H1 (cell line): ENCODE data around the gene INO80C. TPM values are rescaled to one million over a fixed set of nuclear protein-coding genes. Genes with fewer than 3 reads are reported as not detected.

Experiments used
- CTCF ChIA-PET: fragments of 300-600 bp; sonication (Branson Sonifier 250); formaldehyde crosslinking; loops from one replicate; lab custom pipeline; 2021; ENCODE audit not compliant: partially characterized antibody; lab: Charles Lee
- POLR2A ChIA-PET: fragments of 300-600 bp; sonication (Branson Sonifier 250); formaldehyde crosslinking; loops from one replicate; lab custom pipeline; 2021; ENCODE audit warnings: inconsistent platforms; ENCODE audit not compliant: partially characterized antibody; lab: Charles Lee
- DNase-seq, 2 experiments: peaks; one replicate each; pipeline versions ENCODE4 v3.0.0 to v3.0.0-alpha.2; 2010 to 2022; ENCODE audit warnings: low spot score in 2 of 2, low read depth in 1 of 2, mixed read lengths in 1 of 2
- FAIRE-seq: peaks from 2 replicates; lab custom pipeline; 2011; peaks lifted over from hg19 to GRCh38; lab: Jason Lieb, UNC
- H2AFZ ChIP-seq: 2 replicates; pipeline ENCODE4 v1.8.1; 2012; ENCODE audit warnings: low read length, inconsistent platforms
- H2AK5ac ChIP-seq: 2 replicates; pipeline ENCODE4 v1.6.1; 2013; ENCODE audit warnings: low read depth, low read length
- H2BK120ac ChIP-seq: replicated peaks from 2 replicates; pipeline ENCODE3; 2013; ENCODE audit warnings: low read depth, low read length, inconsistent platforms
- H2BK12ac ChIP-seq: 2 replicates; pipeline ENCODE4 v1.6.1; 2013; ENCODE audit warnings: low read depth, low read length
- H2BK15ac ChIP-seq: 2 replicates; pipeline ENCODE4 v1.6.1; 2013; ENCODE audit warnings: low read length
- H2BK20ac ChIP-seq: 2 replicates; pipeline ENCODE4 v1.6.1; 2013; ENCODE audit warnings: low read length
- H2BK5ac ChIP-seq: 2 replicates; pipeline ENCODE4 v1.6.1; 2013; ENCODE audit warnings: low read depth, low read length
- H3K14ac ChIP-seq: 2 replicates; pipeline ENCODE4 v1.6.1; 2013; ENCODE audit warnings: inconsistent platforms; ENCODE audit not compliant: insufficient read length
- H3K18ac ChIP-seq: 2 replicates; pipeline ENCODE4 v1.6.1; 2013; ENCODE audit warnings: low read length; ENCODE audit errors: extremely low read depth
- H3K23ac ChIP-seq: 2 replicates; pipeline ENCODE4 v1.6.1; 2013; ENCODE audit warnings: inconsistent platforms; ENCODE audit not compliant: insufficient read length
- H3K23me2 ChIP-seq: 2 replicates; pipeline ENCODE4 v1.6.1; 2013; ENCODE audit warnings: low read depth, low read length
- H3K27ac ChIP-seq: 2 replicates; pipeline ENCODE4 v1.6.1; 2011; ENCODE audit warnings: low read depth, low read length, inconsistent platforms
- H3K27me3 ChIP-seq, 4 experiments: replicated peaks in 1 of 4; 1 replicate in 1 of 4; 2 replicates in 3 of 4; pipeline versions ENCODE4 v1.6.1 to v1.8.1; 2011 to 2013; ENCODE audit warnings: low read length in 3 of 4, mild to moderate bottlenecking in 3 of 4, inconsistent platforms in 2 of 4, mixed read lengths in 2 of 4, moderate library complexity in 1 of 4; ENCODE audit not compliant: control insufficient read depth in 3 of 4, insufficient read depth in 3 of 4; ENCODE audit errors: extremely low read depth in 1 of 4
- H3K36me3 ChIP-seq, 4 experiments: 2 replicates each; pipeline versions ENCODE4 v1.6.1 to v1.8.1; 2011 to 2013; ENCODE audit warnings: mild to moderate bottlenecking in 4 of 4, low read length in 3 of 4, moderate library complexity in 2 of 4, control low read depth in 1 of 4, inconsistent platforms in 1 of 4; ENCODE audit not compliant: insufficient read depth in 4 of 4, control insufficient read depth in 2 of 4
- H3K4ac ChIP-seq: replicated peaks from 2 replicates; pipeline ENCODE3; 2013; ENCODE audit warnings: low read length, low read depth, mixed read lengths, inconsistent platforms; ENCODE audit not compliant: insufficient read length
- H3K4me1 ChIP-seq, 4 experiments: replicated peaks in 1 of 4; 1 replicate in 1 of 4; 2 replicates in 3 of 4; pipeline versions ENCODE4 v1.6.1 to v1.8.1; 2011 to 2013; ENCODE audit warnings: low read length in 3 of 4, inconsistent platforms in 2 of 4, mixed read lengths in 1 of 4; ENCODE audit not compliant: insufficient read depth in 4 of 4, control insufficient read depth in 3 of 4
- H3K4me2 ChIP-seq, 2 experiments: 2 replicates each; pipeline versions ENCODE4 v1.6.1 to v1.8.1; 2011 to 2013; ENCODE audit warnings: low read depth in 2 of 2, low read length in 2 of 2, control low read depth in 1 of 2, inconsistent platforms in 1 of 2, mild to moderate bottlenecking in 1 of 2; ENCODE audit not compliant: insufficient read depth in 1 of 2
- H3K4me3 ChIP-seq, 4 experiments: fragments of 200-600, 300-600 bp in 1 of 4; sonication (generic), shearing (Covaris generic), sonication (Bioruptor Twin) in 1 of 4; 2 replicates each; pipeline versions ENCODE4 v1.5.1 to v1.8.1; 2011 to 2016; ENCODE audit warnings: low read length in 4 of 4, low read depth in 3 of 4, control low read depth in 2 of 4, inconsistent platforms in 2 of 4, mild to moderate bottlenecking in 2 of 4, mixed read lengths in 1 of 4, moderate library complexity in 1 of 4; ENCODE audit not compliant: insufficient read depth in 2 of 4; ENCODE audit errors: extremely low read depth in 1 of 4
- H3K56ac ChIP-seq: replicated peaks from 2 replicates; pipeline ENCODE3; 2013; ENCODE audit warnings: low read depth, mild to moderate bottlenecking, mixed read lengths, low read length, inconsistent platforms; ENCODE audit not compliant: insufficient read length
- H3K79me1 ChIP-seq: 2 replicates; pipeline ENCODE4 v1.6.1; 2013; ENCODE audit warnings: low read depth, low read length, control low read depth
- H3K79me2 ChIP-seq, 2 experiments: 2 replicates each; pipeline versions ENCODE4 v1.6.1 to v1.8.1; 2012 to 2013; ENCODE audit warnings: low read length in 2 of 2, mild to moderate bottlenecking in 2 of 2, inconsistent platforms in 1 of 2; ENCODE audit not compliant: insufficient read depth in 2 of 2, control insufficient read depth in 1 of 2
- H3K9ac ChIP-seq, 4 experiments: replicated peaks in 1 of 4; 1 replicate in 1 of 4; 2 replicates in 3 of 4; pipeline versions ENCODE4 v1.6.1 to v1.8.1; 2011 to 2013; ENCODE audit warnings: low read depth in 3 of 4, low read length in 3 of 4, control low read depth in 2 of 4, mild to moderate bottlenecking in 2 of 4, moderate library complexity in 2 of 4, inconsistent platforms in 1 of 4; ENCODE audit errors: extremely low read depth in 1 of 4
- H3K9me3 ChIP-seq, 2 experiments: 2 replicates each; pipeline versions ENCODE4 v1.6.1 to v1.8.1; 2012 to 2013; ENCODE audit warnings: mild to moderate bottlenecking in 2 of 2, moderate library complexity in 2 of 2, control low read depth in 1 of 2, inconsistent platforms in 1 of 2, low read depth in 1 of 2, low read length in 1 of 2, mixed read lengths in 1 of 2; ENCODE audit not compliant: insufficient read depth in 2 of 2
- H4K20me1 ChIP-seq, 2 experiments: replicated peaks in 1 of 2; 2 replicates each; pipeline versions ENCODE3 to v1.8.1; 2011 to 2013; ENCODE audit warnings: inconsistent platforms in 2 of 2, low read length in 2 of 2, mild to moderate bottlenecking in 1 of 2; ENCODE audit not compliant: insufficient read depth in 2 of 2, control insufficient read depth in 1 of 2
- H4K5ac ChIP-seq: 2 replicates; pipeline ENCODE4 v1.6.1; 2013; ENCODE audit warnings: low read length, low read depth, mixed read lengths, inconsistent platforms; ENCODE audit not compliant: insufficient read length
- H4K8ac ChIP-seq: 2 replicates; pipeline ENCODE4 v1.8.0; 2013; ENCODE audit warnings: mild to moderate bottlenecking, moderate library complexity, low read length, inconsistent platforms; ENCODE audit not compliant: insufficient read depth; ENCODE audit errors: extremely low read depth
- H4K91ac ChIP-seq: replicated peaks from 2 replicates; pipeline ENCODE3; 2013; ENCODE audit warnings: low read length, mixed read lengths, inconsistent platforms; ENCODE audit not compliant: insufficient read length
- HDAC6 ChIP-seq: IDR thresholded peaks from one replicate; pipeline ENCODE4 v1.7.1; 2012; ENCODE audit warnings: low read depth, mild to moderate bottlenecking, inconsistent platforms, low read length, moderate library complexity
- SIRT6 ChIP-seq: IDR thresholded peaks from one replicate; pipeline ENCODE4 v1.7.1; 2012; ENCODE audit warnings: low read length, inconsistent platforms
- TCF12 ChIP-seq: IDR thresholded peaks from 2 replicates; pipeline ENCODE4 v1.6.1; 2011; ENCODE audit warnings: low read depth, mild to moderate bottlenecking, low read length
- TEAD4 ChIP-seq: IDR thresholded peaks from 2 replicates; pipeline ENCODE4 v1.6.1; 2012; ENCODE audit warnings: low read depth, low read length, inconsistent platforms, mixed read lengths
- WGBS, 2 experiments: shearing (Covaris generic) in 1 of 2; methylation state at CpG; one replicate each; pipeline versions ENCODE4 v1.1.6 to v1.1.7; 2013 to 2015; ENCODE audit warnings: low lambda C conversion rate in 2 of 2, mixed read lengths in 2 of 2, inconsistent platforms in 1 of 2, low coverage in 1 of 2, missing lambda C conversion rate in 1 of 2; ENCODE audit not compliant: insufficient replicate concordance in 2 of 2, insufficient coverage in 1 of 2, insufficient read length in 1 of 2; ENCODE audit errors: extremely low coverage in 1 of 2, missing lambda C conversion rate in 1 of 2; 5-methylcytosine and 5-hydroxymethylcytosine counted together
- polyA plus RNA-seq, 7 experiments: library from polyadenylated mRNA; depleted of rRNA in 3 of 7; stranded (reverse) in 5 of 7; unstranded in 2 of 7; fragments of >200 nt in 5 of 7; fragments of 200-250 nt in 2 of 7; gene quantifications; 1 replicate in 5 of 7; 2 replicates in 1 of 7; 4 replicates in 1 of 7; pipeline versions ENCODE4 v1.2.1 to v1.2.3, GENCODE V29; 2011 to 2013; ENCODE audit warnings: missing spikeins in 2 of 7, mixed read lengths in 2 of 7
- total RNA-seq: library from RNA; stranded (reverse); fragmentation: NEBNext Ultra II Directional; extraction: Animal tissue kit (Norgen Biotek cat#: 25700); gene quantifications from 2 replicates; pipeline ENCODE4 v1.2.1, GENCODE V29; 2021
- TF ChIP-seq, protein P1 (sequence below): IDR thresholded peaks from 2 replicates; pipeline ENCODE4 v1.6.1; 2012; ENCODE audit warnings: inconsistent platforms

The INO80C gene
- total and polyA plus RNA-seq, 2 of the 8 experiments (the other 6 are each of a cell fraction or from before 2014, with no cell fraction given): 30.1 to 48.9 TPM

DNA sequence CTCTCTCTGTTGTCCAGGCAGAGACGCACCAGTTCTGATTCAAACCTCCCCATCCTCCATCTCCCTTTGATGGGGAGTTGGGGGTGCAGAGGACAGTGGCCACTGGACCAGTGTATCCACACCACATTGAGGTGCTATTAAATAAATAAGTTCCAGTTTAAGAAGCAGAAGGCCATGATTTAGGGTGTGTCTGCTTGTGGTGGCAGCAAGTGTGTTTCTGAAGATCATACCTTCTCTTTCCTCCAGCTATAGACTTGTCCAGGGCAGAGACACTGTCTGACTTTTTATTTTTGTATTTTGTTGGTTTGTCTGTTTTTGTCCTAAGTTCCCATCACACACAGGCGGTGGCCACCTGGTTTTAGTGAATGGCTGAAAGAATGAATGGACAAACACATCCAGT is 16.5 kb upstream of the INO80C start:
- no peak for FAIRE-seq
- no peak overlapping the region for H2BK5ac ChIP-seq
- no peak overlapping the region for H3K4me2 ChIP-seq
- CTCF ChIA-PET: interaction anchor here (1.1 kb wide), 1 partner anchor 106 kb away, joined by 4 read pairs; no protein-coding TSS in a partner anchor
- no peak overlapping the region for H2BK20ac ChIP-seq
- no peak overlapping the region for H2BK120ac ChIP-seq
- no peaks in the 10 kb centered on the region for H3K23me2 ChIP-seq
- no peak overlapping the region for H3K23ac ChIP-seq
- H3K56ac ChIP-seq: no peak overlapping the region
- H3K14ac ChIP-seq: no peak overlapping the region
- H4K20me1 ChIP-seq: no peaks in the 10 kb centered on the region
- H3K79me1 ChIP-seq: no peaks in the 10 kb centered on the region
- no peak overlapping the region for H4K8ac ChIP-seq
- no peak overlapping the region for H2AFZ ChIP-seq
- no peak overlapping the region for H2BK15ac ChIP-seq
- WGBS, 2 experiments: 100% methylated on average over 2 of the region's 2 CpGs; no CpG with 5 or more reads in 1 of the 2 experiments
- POLR2A ChIA-PET: interaction anchor here (1.3 to 1.7 kb wide), 3 partner anchors 20 to 68 kb away, joined by 3 to 4 read pairs (median 4); no protein-coding TSS in a partner anchor
- H3K9ac ChIP-seq: no peak overlapping the region
- H2AK5ac ChIP-seq: no peak overlapping the region
- H3K27me3 ChIP-seq: no peaks in the 10 kb centered on the region
- H3K4me1 ChIP-seq: peaks cover 0 to 8% (median 5%) of the 10 kb centered on the region in 4 experiments; a peak in 4 of 7 replicates
- H2BK12ac ChIP-seq: no peak overlapping the region
- no peak overlapping the region for H3K18ac ChIP-seq
- no peaks in the 10 kb centered on the region for H3K9me3 ChIP-seq
- no peak overlapping the region for H3K4me3 ChIP-seq
- no peak for DNase-seq
- no peak overlapping the region for H4K91ac ChIP-seq
- no peaks in the 10 kb centered on the region for H3K79me2 ChIP-seq
- H3K27ac ChIP-seq: no peak overlapping the region
- H3K36me3 ChIP-seq: no peaks in the 10 kb centered on the region
- H3K4ac ChIP-seq: no peak overlapping the region
- H4K5ac ChIP-seq: no peak overlapping the region
- TF ChIP-seq SIRT6 (no peak), HDAC6 (no peak), TCF12 (no peak), TEAD4 (no peak)
- TF ChIP-seq, protein P1, sequence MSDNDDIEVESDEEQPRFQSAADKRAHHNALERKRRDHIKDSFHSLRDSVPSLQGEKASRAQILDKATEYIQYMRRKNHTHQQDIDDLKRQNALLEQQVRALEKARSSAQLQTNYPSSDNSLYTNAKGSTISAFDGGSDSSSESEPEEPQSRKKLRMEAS: no peak
